ENCODE measurements around the gene PROB1. TPM values are rescaled to one million over a fixed set of nuclear protein-coding genes. Genes with fewer than 3 reads are reported as not detected.
"Not testable (repeated sequence)": the region's sequence is repeated elsewhere in the genome, so short reads cannot be mapped to it uniquely, and the experiment has no call there.

Gene PROB1
- total and polyA plus RNA-seq, 2 of the 8 experiments (the other 6 are each of a cell fraction or from before 2014, with no cell fraction given), result 0.89 to 3.1 TPM

- not testable (repeated sequence) for H3K23ac ChIP-seq (ENCODE audit: insufficient read length); H2BK120ac ChIP-seq (replicated peaks; ENCODE audit: low read depth, low read length); H3K4me2 ChIP-seq (ENCODE audit: insufficient read depth in 1 of 2, low read depth in 2 of 2, low read length in 2 of 2); H3K27me3 ChIP-seq (replicated peaks in 1 of 4; ENCODE audit: control insufficient read depth in 3 of 4, extremely low read depth in 1 of 4, insufficient read depth in 3 of 4, low read length in 3 of 4); H2BK12ac ChIP-seq (ENCODE audit: low read depth, low read length); H2AK5ac ChIP-seq (ENCODE audit: low read depth, low read length); H3K36me3 ChIP-seq (ENCODE audit: control insufficient read depth in 2 of 4, insufficient read depth in 4 of 4, low read length in 3 of 4); H2AFZ ChIP-seq (ENCODE audit: low read length); H2BK5ac ChIP-seq (ENCODE audit: low read depth, low read length); H3K4me1 ChIP-seq (replicated peaks in 1 of 4; ENCODE audit: control insufficient read depth in 3 of 4, insufficient read depth in 4 of 4, low read length in 3 of 4); H2BK15ac ChIP-seq (ENCODE audit: low read length); H3K79me1 ChIP-seq (ENCODE audit: low read depth, low read length); H4K5ac ChIP-seq (ENCODE audit: insufficient read length, low read depth, low read length); H3K14ac ChIP-seq (ENCODE audit: insufficient read length); H3K18ac ChIP-seq (ENCODE audit: extremely low read depth, low read length); H3K9me3 ChIP-seq (ENCODE audit: insufficient read depth in 2 of 2, low read depth in 1 of 2, low read length in 1 of 2); H2BK20ac ChIP-seq (ENCODE audit: low read length); H3K56ac ChIP-seq (replicated peaks; ENCODE audit: insufficient read length, low read depth, low read length); H3K27ac ChIP-seq (ENCODE audit: low read depth, low read length); H4K20me1 ChIP-seq (replicated peaks in 1 of 2; ENCODE audit: control insufficient read depth in 1 of 2, insufficient read depth in 2 of 2, low read length in 2 of 2); H3K4ac ChIP-seq (replicated peaks; ENCODE audit: insufficient read length, low read depth, low read length); FAIRE-seq; H3K9ac ChIP-seq (replicated peaks in 1 of 4; ENCODE audit: extremely low read depth in 1 of 4, low read depth in 3 of 4, low read length in 3 of 4); H4K8ac ChIP-seq (ENCODE audit: extremely low read depth, insufficient read depth, low read length); H3K4me3 ChIP-seq (ENCODE audit: extremely low read depth in 1 of 4, insufficient read depth in 2 of 4, low read depth in 3 of 4, low read length in 4 of 4); H3K79me2 ChIP-seq (ENCODE audit: control insufficient read depth in 1 of 2, insufficient read depth in 2 of 2, low read length in 2 of 2); H3K23me2 ChIP-seq (ENCODE audit: low read depth, low read length); H4K91ac ChIP-seq (replicated peaks; ENCODE audit: insufficient read length, low read length); DNase-seq (ENCODE audit: low read depth in 1 of 2, low spot score in 2 of 2)
- WGBS, 2 experiments (ENCODE audit: extremely low coverage in 1 of 2, insufficient coverage in 1 of 2, insufficient read length in 1 of 2, insufficient replicate concordance in 2 of 2, low coverage in 1 of 2, low lambda C conversion rate in 2 of 2, missing lambda C conversion rate in 1 of 2), result 94% methylated on average over 17 of the region's 17 CpGs; no CpG with 5 or more reads in 1 of the 2 experiments
- ChIA-PET POLR2A (ENCODE audit: partially characterized antibody) (interaction anchor here (0.6 to 2.1 kb wide), 8 partner anchors 11 to 398 kb away, joined by 3 to 11 read pairs (median 4); partner anchors contain the start of gene SPATA24), CTCF (ENCODE audit: partially characterized antibody) (interaction anchor here (0.7 to 1.5 kb wide), 2 partner anchors 16 to 60 kb away, joined by 4 to 5 read pairs; no protein-coding TSS in a partner anchor)
Measured at GRCh38 chr5:139440416-139440815, 45.5 kb upstream of the PROB1 start.
